Ovary (tissue), 3 donors: ENCODE measurements around the gene GRHPR.

Source experiments
- EP300 ChIP-seq: sonication (generic); formaldehyde crosslinking; IDR thresholded peaks from one replicate; pipeline ENCODE4 v1.6.1; 2017; ENCODE audit warnings: antibody characterized with exemption
- TF ChIP-seq, protein P1 (sequence below), 3 donors: fragments of 450-650 bp in 2 of 3; fragments of 200-600 bp in 1 of 3; IDR thresholded peaks; one replicate each; pipeline versions ENCODE4 v1.5.1 to v1.8.0; 2016 to 2022; ENCODE audit warnings: antibody characterized with exemption in 3 of 3, mild to moderate bottlenecking in 1 of 3
- donor health status: DM: no; HTN: no; CAD: no.

DNA sequence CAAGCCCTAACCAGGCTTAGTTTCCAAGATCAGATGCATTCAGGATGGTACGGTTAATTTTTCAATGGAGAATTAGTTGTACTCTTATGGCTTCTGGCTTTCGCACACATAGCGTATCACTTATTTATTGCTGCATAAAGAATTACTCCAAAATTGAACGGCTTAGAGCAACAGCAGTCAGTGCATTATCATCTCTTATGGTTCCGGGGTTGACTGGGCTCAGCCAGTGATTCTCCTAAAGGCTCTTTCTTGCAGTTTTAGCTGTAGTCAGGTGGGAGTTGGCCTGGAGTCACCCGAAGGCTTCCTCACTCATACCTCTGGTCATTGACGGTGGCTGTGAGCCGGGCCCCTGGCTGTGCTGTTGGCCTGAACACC lies 595 bp upstream of the GRHPR start:
- TF ChIP-seq, protein P1, sequence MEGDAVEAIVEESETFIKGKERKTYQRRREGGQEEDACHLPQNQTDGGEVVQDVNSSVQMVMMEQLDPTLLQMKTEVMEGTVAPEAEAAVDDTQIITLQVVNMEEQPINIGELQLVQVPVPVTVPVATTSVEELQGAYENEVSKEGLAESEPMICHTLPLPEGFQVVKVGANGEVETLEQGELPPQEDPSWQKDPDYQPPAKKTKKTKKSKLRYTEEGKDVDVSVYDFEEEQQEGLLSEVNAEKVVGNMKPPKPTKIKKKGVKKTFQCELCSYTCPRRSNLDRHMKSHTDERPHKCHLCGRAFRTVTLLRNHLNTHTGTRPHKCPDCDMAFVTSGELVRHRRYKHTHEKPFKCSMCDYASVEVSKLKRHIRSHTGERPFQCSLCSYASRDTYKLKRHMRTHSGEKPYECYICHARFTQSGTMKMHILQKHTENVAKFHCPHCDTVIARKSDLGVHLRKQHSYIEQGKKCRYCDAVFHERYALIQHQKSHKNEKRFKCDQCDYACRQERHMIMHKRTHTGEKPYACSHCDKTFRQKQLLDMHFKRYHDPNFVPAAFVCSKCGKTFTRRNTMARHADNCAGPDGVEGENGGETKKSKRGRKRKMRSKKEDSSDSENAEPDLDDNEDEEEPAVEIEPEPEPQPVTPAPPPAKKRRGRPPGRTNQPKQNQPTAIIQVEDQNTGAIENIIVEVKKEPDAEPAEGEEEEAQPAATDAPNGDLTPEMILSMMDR (IDR thresholded peaks at IDR 0.05): no peak
- TF ChIP-seq EP300: no peak
